ENCODE results near the gene NRIP2.

NRIP2 gene

GRCh38 chr12:2783936-2784600 is 50.8 kb downstream of the NRIP2 start:
- Histone ChIP-seq H3F3A (ENCODE audit: control insufficient read depth, insufficient read depth) (no peaks in the 10 kb centered on the region), H3K4me3 (ENCODE audit: low read length) (0 out of 2 replicates have a peak overlapping the region, but pooled peaks have one; percentile 28), H3K27me3 (ENCODE audit: control insufficient read depth, low read length) (peaks cover 18% of the 10 kb centered on the region), H4K20me1 (ENCODE audit: control insufficient read depth, insufficient read depth, low read depth, low read length) (no peaks in the 10 kb centered on the region), H3K27ac (ENCODE audit: low read depth, low read length) (no peak overlapping the region), H3K9me3 (ENCODE audit: control insufficient read depth, insufficient read depth, low read length) (no peaks in the 10 kb centered on the region), H3K4me2 (ENCODE audit: low read length) (peak overlapping the region; percentile 56), H3K79me2 (ENCODE audit: control insufficient read depth, low read length) (no peaks in the 10 kb centered on the region), H3K9me2 (replicated peaks; ENCODE audit: control insufficient read depth, low read length) (no peaks in the 10 kb centered on the region), H3K4me1 (ENCODE audit: control insufficient read depth, low read length) (peaks cover 9% of the 10 kb centered on the region), H3K36me3 (ENCODE audit: control insufficient read depth, low read length) (no peaks in the 10 kb centered on the region)
- TF ChIP-seq EZH2phosphoT487 (IDR thresholded peaks at IDR 0.05; ENCODE audit: borderline replicate concordance, low read length) (no peak), CTCF (IDR thresholded peaks at IDR 0.05; ENCODE audit: low read depth, low read length, poor library complexity, severe bottlenecking) (peak; percentile 87)

DNA sequence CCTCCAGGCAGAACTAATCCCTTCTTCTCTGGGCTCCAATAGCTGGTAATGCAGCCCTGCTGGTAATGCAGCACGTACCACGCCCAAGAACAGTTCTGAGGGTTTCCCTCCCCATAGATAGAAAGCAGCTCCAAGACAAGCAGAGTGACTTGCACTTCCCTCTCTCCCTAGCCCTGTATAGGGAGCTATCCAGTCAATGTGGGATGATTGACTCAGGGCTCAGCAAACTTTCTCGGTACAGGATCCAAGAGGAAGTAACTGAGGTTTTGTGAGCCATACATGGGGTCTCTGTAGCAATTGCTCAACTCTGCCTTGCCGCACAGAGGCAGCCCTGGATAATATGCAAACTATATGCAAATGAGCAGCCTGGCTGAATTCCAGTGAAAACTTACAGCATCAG is 55.6 kb downstream of the NRIP2 start:
- no peaks in the 10 kb centered on the region for H3K9me3 ChIP-seq (ENCODE audit: control insufficient read depth, insufficient read depth, low read length)
- no peaks in the 10 kb centered on the region for H3K36me3 ChIP-seq (ENCODE audit: control insufficient read depth, low read length)
- no peaks in the 10 kb centered on the region for H3F3A ChIP-seq (ENCODE audit: control insufficient read depth, insufficient read depth)
- no peaks in the 10 kb centered on the region for H4K20me1 ChIP-seq (ENCODE audit: control insufficient read depth, insufficient read depth, low read depth, low read length)
- H3K4me2 ChIP-seq (ENCODE audit: low read length): no peak overlapping the region
- no peaks in the 10 kb centered on the region for H3K79me2 ChIP-seq (ENCODE audit: control insufficient read depth, low read length)
- no peak overlapping the region for H3K27ac ChIP-seq (ENCODE audit: low read depth, low read length)
- no peak for TF ChIP-seq EZH2phosphoT487 (IDR thresholded peaks at IDR 0.05; ENCODE audit: borderline replicate concordance, low read length)
- TF ChIP-seq CTCF (IDR thresholded peaks at IDR 0.05; ENCODE audit: low read depth, low read length, poor library complexity, severe bottlenecking): no peak
- peaks cover 9% of the 10 kb centered on the region for H3K4me1 ChIP-seq (ENCODE audit: control insufficient read depth, low read length)
- H3K27me3 ChIP-seq (ENCODE audit: control insufficient read depth, low read length): peaks cover 18% of the 10 kb centered on the region
- H3K9me2 ChIP-seq (replicated peaks; ENCODE audit: control insufficient read depth, low read length): no peaks in the 10 kb centered on the region
- H3K4me3 ChIP-seq (ENCODE audit: low read length): no peak overlapping the region

GRCh38 chr12:2776129-2776806 is 58.6 kb downstream of the NRIP2 start:
- Histone ChIP-seq H3K27me3 (ENCODE audit: control insufficient read depth, low read length) (peaks cover 7% of the 10 kb centered on the region), H3K4me2 (ENCODE audit: low read length) (no peak overlapping the region), H3K36me3 (ENCODE audit: control insufficient read depth, low read length) (no peaks in the 10 kb centered on the region), H4K20me1 (ENCODE audit: control insufficient read depth, insufficient read depth, low read depth, low read length) (no peaks in the 10 kb centered on the region), H3K27ac (ENCODE audit: low read depth, low read length) (no peak overlapping the region), H3K4me1 (ENCODE audit: control insufficient read depth, low read length) (peaks cover 6% of the 10 kb centered on the region), H3F3A (ENCODE audit: control insufficient read depth, insufficient read depth) (no peaks in the 10 kb centered on the region), H3K9me2 (replicated peaks; ENCODE audit: control insufficient read depth, low read length) (no peaks in the 10 kb centered on the region), H3K79me2 (ENCODE audit: control insufficient read depth, low read length) (no peaks in the 10 kb centered on the region), H3K4me3 (ENCODE audit: low read length) (no peak overlapping the region), H3K9me3 (ENCODE audit: control insufficient read depth, insufficient read depth, low read length) (no peaks in the 10 kb centered on the region)
- TF ChIP-seq EZH2phosphoT487 (IDR thresholded peaks at IDR 0.05; ENCODE audit: borderline replicate concordance, low read length) (no peak), CTCF (IDR thresholded peaks at IDR 0.05; ENCODE audit: low read depth, low read length, poor library complexity, severe bottlenecking) (no peak)
